ENCODE results near the gene ENPP7. TPM values are rescaled to one million over a fixed set of nuclear protein-coding genes. Genes with fewer than 3 reads are reported as not detected.

The ENPP7 gene
- total RNA-seq: not detected in 3 replicates

- Mint-ChIP-seq H3K36me3 (no peaks in the 10 kb centered on the region), H3K4me3 (no peak within 1 kb of the TSS), H3K27ac (no peak within 1 kb of the TSS), H3K27me3 (ENCODE audit: low read depth) (peaks cover 7% of the 10 kb centered on the region), H3K9me3 (no peaks in the 10 kb centered on the region), H3K4me1 (peaks cover 6% of the 10 kb centered on the region)
- no peak for DNase-seq (ENCODE audit: low spot score in 2 of 2, unreplicated experiment in 2 of 2)
- TF ChIP-seq, protein P1, sequence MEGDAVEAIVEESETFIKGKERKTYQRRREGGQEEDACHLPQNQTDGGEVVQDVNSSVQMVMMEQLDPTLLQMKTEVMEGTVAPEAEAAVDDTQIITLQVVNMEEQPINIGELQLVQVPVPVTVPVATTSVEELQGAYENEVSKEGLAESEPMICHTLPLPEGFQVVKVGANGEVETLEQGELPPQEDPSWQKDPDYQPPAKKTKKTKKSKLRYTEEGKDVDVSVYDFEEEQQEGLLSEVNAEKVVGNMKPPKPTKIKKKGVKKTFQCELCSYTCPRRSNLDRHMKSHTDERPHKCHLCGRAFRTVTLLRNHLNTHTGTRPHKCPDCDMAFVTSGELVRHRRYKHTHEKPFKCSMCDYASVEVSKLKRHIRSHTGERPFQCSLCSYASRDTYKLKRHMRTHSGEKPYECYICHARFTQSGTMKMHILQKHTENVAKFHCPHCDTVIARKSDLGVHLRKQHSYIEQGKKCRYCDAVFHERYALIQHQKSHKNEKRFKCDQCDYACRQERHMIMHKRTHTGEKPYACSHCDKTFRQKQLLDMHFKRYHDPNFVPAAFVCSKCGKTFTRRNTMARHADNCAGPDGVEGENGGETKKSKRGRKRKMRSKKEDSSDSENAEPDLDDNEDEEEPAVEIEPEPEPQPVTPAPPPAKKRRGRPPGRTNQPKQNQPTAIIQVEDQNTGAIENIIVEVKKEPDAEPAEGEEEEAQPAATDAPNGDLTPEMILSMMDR (IDR thresholded peaks at IDR 0.05; ENCODE audit: unreplicated experiment): no peak
Observed at GRCh38 chr17:79730769-79731483, at the start of gene ENPP7. TSS of gene ENPP7 (plus strand) at chr17:79730943. CDS start at chr17:79731140, 197 bp downstream.

DNA sequence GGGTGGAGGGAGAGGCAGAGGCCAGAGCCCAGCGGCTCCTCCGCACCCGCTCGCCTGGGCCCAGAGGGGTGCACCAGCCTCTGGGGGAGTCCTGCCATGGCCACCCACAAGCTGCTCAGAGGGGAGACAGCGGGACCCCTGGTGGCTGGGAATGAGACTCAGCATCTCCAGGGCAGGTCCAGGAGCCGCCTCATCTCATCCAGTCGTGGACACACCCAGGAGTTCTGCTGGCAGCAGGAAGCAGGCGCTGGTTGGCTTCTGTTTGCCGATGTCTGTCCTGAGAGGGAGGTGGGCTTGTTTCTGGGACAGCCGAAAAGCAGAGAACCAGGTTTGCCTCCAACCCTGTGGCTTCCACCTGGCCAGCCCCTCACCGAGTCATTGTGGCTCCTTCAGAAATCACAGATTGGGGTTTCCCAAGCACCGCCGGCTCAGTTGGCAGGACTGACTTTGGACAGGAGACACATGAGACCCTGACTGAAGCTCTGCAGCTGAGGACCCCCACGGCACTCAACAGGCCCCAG is 49.6 kb upstream of the ENPP7 start:
- H3K36me3 Mint-ChIP-seq: no peaks in the 10 kb centered on the region
- no peak overlapping the region for H3K27ac Mint-ChIP-seq
- H3K9me3 Mint-ChIP-seq: no peaks in the 10 kb centered on the region
- H3K27me3 Mint-ChIP-seq (ENCODE audit: low read depth): peaks cover 54% of the 10 kb centered on the region
- TF ChIP-seq, protein P1 (IDR thresholded peaks at IDR 0.05; ENCODE audit: unreplicated experiment): no peak
- no peak for DNase-seq (ENCODE audit: low spot score in 2 of 2, unreplicated experiment in 2 of 2)
- no peak overlapping the region for H3K4me3 Mint-ChIP-seq
- H3K4me1 Mint-ChIP-seq: no peaks in the 10 kb centered on the region

DNA sequence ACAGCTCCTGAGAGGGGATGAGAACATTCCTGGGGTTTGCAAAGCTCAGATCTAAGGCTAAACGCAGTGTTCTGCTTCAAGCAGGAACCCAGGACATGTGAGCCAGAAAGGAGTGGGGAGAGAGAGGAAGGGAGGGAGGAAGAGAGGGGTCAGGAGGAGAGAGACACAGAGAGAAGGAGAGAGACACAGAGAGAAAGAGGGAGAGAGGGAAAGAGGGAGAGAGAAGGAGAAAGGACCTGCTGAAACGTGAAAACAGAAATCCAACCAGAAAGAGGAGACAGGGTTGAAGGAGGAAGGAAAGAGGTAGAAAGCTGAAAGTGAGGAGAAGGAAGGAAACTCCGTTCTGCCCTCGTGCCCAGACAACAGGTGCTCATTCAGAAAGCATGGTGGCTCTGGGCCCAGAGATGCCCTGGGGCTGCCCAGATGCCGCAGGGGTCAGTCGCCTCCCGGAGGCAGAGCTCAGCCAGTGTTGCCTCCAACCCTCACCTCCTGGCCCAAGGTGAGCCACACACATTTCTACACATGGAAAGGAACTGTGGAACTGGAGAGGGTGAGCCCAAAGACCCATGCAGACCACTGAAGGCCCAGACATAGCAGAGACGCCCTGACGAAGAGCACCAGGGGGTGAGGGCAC is 49.0 kb upstream of the ENPP7 start:
- H3K27ac Mint-ChIP-seq: no peak overlapping the region
- no peak for DNase-seq (ENCODE audit: low spot score in 2 of 2, unreplicated experiment in 2 of 2)
- no peak overlapping the region for H3K4me3 Mint-ChIP-seq
- H3K4me1 Mint-ChIP-seq: no peaks in the 10 kb centered on the region
- TF ChIP-seq, protein P1 (IDR thresholded peaks at IDR 0.05; ENCODE audit: unreplicated experiment): no peak
- H3K36me3 Mint-ChIP-seq: no peaks in the 10 kb centered on the region
- H3K27me3 Mint-ChIP-seq (ENCODE audit: low read depth): peaks cover 52% of the 10 kb centered on the region
- no peaks in the 10 kb centered on the region for H3K9me3 Mint-ChIP-seq

- no peak for DNase-seq (ENCODE audit: low spot score in 2 of 2, unreplicated experiment in 2 of 2)
- no peaks in the 10 kb centered on the region for H3K9me3 Mint-ChIP-seq
- no peak overlapping the region for H3K4me3 Mint-ChIP-seq
- TF ChIP-seq, protein P1 (IDR thresholded peaks at IDR 0.05; ENCODE audit: unreplicated experiment): no peak
- peaks cover 49% of the 10 kb centered on the region for H3K27me3 Mint-ChIP-seq (ENCODE audit: low read depth)
- no peak overlapping the region for H3K27ac Mint-ChIP-seq
- no peaks in the 10 kb centered on the region for H3K4me1 Mint-ChIP-seq
- H3K36me3 Mint-ChIP-seq: no peaks in the 10 kb centered on the region
Observed at GRCh38 chr17:79683365-79683764, 47.4 kb upstream of the ENPP7 start.

DNA sequence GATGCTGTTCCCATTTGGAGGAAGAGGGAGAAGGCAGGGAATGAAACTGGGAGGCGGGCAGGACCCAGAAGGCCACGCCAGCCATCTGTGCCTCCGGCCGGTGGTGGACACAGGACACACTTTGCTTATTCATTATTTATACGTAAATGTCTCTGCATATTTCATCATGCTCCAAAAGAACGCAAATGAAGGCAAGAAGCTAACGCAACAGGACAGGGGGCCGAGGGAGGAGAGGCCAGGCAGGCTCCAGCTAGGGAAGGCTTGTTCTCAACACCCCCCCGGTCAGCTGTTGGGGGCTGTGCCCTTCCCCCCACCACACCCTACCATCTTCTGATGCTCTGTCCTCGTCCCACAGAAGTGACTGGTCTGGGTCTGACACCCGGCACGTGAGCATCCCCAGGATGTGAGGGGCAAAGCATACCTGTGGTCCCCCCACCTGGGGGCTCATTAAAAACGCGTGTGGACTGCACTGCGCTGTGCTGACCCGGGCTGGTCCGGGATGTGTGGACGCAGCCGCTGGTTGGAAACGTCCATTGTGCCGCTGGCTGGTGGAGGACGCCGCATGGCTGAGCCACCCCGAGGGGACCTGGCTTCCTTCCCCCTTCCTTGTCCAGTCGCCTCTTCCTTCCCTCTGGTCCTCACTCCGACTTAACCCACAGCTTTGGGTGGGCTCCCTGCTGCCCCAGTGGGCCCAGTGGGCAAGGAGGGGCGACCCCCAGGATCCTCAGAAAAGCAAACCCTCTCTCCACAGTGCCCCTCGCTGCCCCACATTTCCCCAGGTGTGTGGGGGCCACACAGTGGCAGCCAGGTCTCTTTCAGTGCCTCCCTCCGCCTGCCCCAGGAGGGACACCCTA is 46.4 kb upstream of the ENPP7 start:
- no peak for DNase-seq (ENCODE audit: low spot score in 2 of 2, unreplicated experiment in 2 of 2)
- Mint-ChIP-seq H3K9me3 (no peaks in the 10 kb centered on the region), H3K4me1 (no peaks in the 10 kb centered on the region), H3K27ac (no peak overlapping the region), H3K36me3 (no peaks in the 10 kb centered on the region), H3K27me3 (ENCODE audit: low read depth) (peaks cover 50% of the 10 kb centered on the region), H3K4me3 (no peak overlapping the region)
- TF ChIP-seq, protein P1 (IDR thresholded peaks at IDR 0.05; ENCODE audit: unreplicated experiment): no peak
